Upper lobe of left lung (tissue), 6 donors: ENCODE measurements around the gene VPS39. TPM values are rescaled to one million over a fixed set of nuclear protein-coding genes. Genes with fewer than 3 reads are reported as not detected.

ENCODE experiments used
- ATAC-seq, 2 donors: fragments of 200-7000 bp; cut with Tn5 transposase; one replicate each; pipeline ENCODE4 v1.9.1; 2022; ENCODE audit warnings: mild to moderate bottlenecking in 2 of 2, moderate library complexity in 2 of 2; ENCODE audit not compliant: low FRiP score in 2 of 2
- DNase-seq, 2 donors: peaks; one replicate each; pipeline ENCODE4 v3.0.0-alpha.2; 2019 to 2020
- H3K27ac ChIP-seq, 4 donors: fragments of 200-600 bp; sonication (generic); one replicate each; pipeline ENCODE4 v1.5.1; 2016 to 2019
- H3K27me3 ChIP-seq, 4 donors: fragments of 200-600 bp; sonication (generic); one replicate each; pipeline ENCODE4 v1.5.1; 2017 to 2019
- H3K36me3 ChIP-seq, 4 donors: fragments of 200-600 bp; sonication (generic); one replicate each; pipeline ENCODE4 v1.5.1; 2016 to 2019
- H3K4me1 ChIP-seq, 4 donors: fragments of 200-600 bp; sonication (generic); one replicate each; pipeline ENCODE4 v1.5.1; 2018 to 2019
- H3K4me3 ChIP-seq, 4 donors: fragments of 200-600 bp; sonication (generic); one replicate each; pipeline ENCODE4 v1.5.1; 2017 to 2019; ENCODE audit warnings: mild to moderate bottlenecking in 2 of 4, moderate library complexity in 1 of 4
- H3K9me3 ChIP-seq, 4 donors: fragments of 200-600 bp; sonication (generic); one replicate each; pipeline ENCODE4 v1.5.1; 2018 to 2019
- EP300 ChIP-seq, 4 donors: sonication (generic); formaldehyde crosslinking; IDR thresholded peaks; one replicate each; pipeline ENCODE4 v1.5.1; 2017; ENCODE audit warnings: antibody characterized with exemption in 4 of 4, control low read depth in 2 of 4
- POLR2A ChIP-seq, 4 donors: fragments of 450-650 bp; IDR thresholded peaks; one replicate each; pipeline ENCODE4 v1.5.1; 2016 to 2017; ENCODE audit warnings: antibody characterized with exemption in 4 of 4, mild to moderate bottlenecking in 2 of 4
- POLR2AphosphoS5 ChIP-seq, 2 donors: sonication (generic); formaldehyde crosslinking; IDR thresholded peaks; one replicate each; pipeline ENCODE4 v1.5.1; 2017; ENCODE audit warnings: antibody characterized with exemption in 2 of 2
- WGBS, 2 donors: methylation state at CpG; one replicate each; pipeline ENCODE4 v1.1.5; 2017 to 2018; 5-methylcytosine and 5-hydroxymethylcytosine counted together
- total RNA-seq, 6 donors: library from RNA; depleted of rRNA in 4 of 6; stranded (reverse); fragments of >200 nt in 4 of 6; gene quantifications; one replicate each; pipeline versions ENCODE4 v1.1.0 to v1.2.1, GENCODE V29; 2016 to 2021
- TF ChIP-seq, protein P1 (sequence below), 6 experiments: fragments of 450-650 bp in 4 of 6; fragments of 200-600 bp in 2 of 6; sonication (generic) in 2 of 6; IDR thresholded peaks; one replicate each; pipeline ENCODE4 v1.5.1; 2016 to 2019; ENCODE audit warnings: antibody characterized with exemption in 6 of 6
- donor health status: DM: no; HTN: no; CAD: no; lungs with moderate emphysema.
- donor health status: DM: no; HTN: yes; CAD: no; lungs with severe emphysema.

Gene VPS39
- total RNA-seq, 6 donors from 2014 or later: 56.4 to 325 (median 85.3) TPM

DNA sequence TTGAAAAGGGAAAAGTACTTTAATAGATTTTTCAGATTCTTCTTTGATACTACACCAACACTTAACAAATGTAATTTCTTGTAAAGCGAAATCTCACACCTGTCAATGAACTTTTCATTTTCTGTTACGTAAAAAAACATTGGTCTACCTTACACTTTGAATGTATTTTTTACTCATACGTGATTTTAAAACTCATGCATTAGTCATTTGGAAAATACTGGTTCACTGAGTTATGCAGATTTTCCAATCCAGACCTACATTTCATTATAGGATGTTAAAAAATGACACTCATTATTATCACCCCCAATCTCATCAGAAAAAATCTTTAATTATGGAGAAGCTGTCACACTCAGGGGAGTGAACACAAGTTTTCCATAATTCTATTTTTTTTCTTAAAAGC, 14.7 kb downstream of the VPS39 start:
- Histone ChIP-seq H3K27ac (no peak overlapping the region), H3K9me3 (no peaks in the 10 kb centered on the region), H3K36me3 (peaks cover 9 to 59% (median 29%) of the 10 kb centered on the region in 4 donors), H3K27me3 (no peaks in the 10 kb centered on the region), H3K4me1 (no peaks in the 10 kb centered on the region), H3K4me3 (no peak overlapping the region)
- 91 to 94% methylated on average over 3 of the region's 3 CpGs for WGBS, 2 donors
- DNase-seq (no peak), ATAC-seq (no peak)
- TF ChIP-seq EP300 (IDR thresholded peaks at IDR 0.05) (no peak), POLR2AphosphoS5 (IDR thresholded peaks at IDR 0.05) (no peak), POLR2A (IDR thresholded peaks at IDR 0.05) (no peak)
- TF ChIP-seq, protein P1, sequence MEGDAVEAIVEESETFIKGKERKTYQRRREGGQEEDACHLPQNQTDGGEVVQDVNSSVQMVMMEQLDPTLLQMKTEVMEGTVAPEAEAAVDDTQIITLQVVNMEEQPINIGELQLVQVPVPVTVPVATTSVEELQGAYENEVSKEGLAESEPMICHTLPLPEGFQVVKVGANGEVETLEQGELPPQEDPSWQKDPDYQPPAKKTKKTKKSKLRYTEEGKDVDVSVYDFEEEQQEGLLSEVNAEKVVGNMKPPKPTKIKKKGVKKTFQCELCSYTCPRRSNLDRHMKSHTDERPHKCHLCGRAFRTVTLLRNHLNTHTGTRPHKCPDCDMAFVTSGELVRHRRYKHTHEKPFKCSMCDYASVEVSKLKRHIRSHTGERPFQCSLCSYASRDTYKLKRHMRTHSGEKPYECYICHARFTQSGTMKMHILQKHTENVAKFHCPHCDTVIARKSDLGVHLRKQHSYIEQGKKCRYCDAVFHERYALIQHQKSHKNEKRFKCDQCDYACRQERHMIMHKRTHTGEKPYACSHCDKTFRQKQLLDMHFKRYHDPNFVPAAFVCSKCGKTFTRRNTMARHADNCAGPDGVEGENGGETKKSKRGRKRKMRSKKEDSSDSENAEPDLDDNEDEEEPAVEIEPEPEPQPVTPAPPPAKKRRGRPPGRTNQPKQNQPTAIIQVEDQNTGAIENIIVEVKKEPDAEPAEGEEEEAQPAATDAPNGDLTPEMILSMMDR (IDR thresholded peaks at IDR 0.05): no peak

DNA sequence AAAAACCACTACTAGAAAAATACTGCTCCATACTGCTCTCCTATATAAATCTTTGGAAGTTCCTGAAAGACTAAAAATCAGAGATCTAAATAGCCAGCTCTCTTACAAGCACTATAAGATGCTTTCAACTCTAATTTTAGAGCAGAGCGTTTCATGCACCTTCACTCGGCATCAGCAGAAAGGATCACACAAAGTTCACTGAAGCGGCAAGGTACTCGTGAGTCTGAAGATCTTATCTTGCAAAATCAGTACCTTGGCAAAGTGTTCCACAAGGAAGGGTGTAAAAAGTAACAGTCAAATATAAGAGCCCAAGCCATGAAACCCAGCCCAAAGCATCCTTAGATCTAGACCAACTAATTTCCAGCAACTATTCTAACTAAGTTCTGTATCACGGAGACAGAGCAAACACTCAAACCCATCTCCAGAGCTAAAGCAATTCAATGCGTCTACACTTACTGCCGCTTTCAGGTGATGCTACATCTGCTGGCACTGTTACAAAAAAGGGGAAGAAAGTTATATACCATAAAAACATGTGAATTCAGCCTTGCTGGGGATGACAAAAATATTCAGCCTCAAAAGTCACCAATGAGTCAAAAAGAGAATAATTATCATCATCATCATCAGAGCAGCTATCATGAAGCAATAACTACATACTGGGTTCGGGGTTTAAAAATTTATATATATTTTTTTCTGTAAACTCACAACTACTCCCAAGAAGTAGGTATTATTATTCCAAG, 16.3 kb downstream of the VPS39 start:
- no peaks in the 10 kb centered on the region for H3K27me3 ChIP-seq
- H3K27ac ChIP-seq: no peak overlapping the region
- 78 to 82% methylated on average over 8 of the region's 8 CpGs for WGBS, 2 donors
- no peak for TF ChIP-seq EP300 (IDR thresholded peaks at IDR 0.05)
- TF ChIP-seq POLR2AphosphoS5 (IDR thresholded peaks at IDR 0.05): no peak
- no peak for TF ChIP-seq POLR2A (IDR thresholded peaks at IDR 0.05)
- H3K36me3 ChIP-seq: peaks cover 25 to 62% (median 33%) of the 10 kb centered on the region in 4 donors
- no peaks in the 10 kb centered on the region for H3K9me3 ChIP-seq
- H3K4me1 ChIP-seq: no peaks in the 10 kb centered on the region
- H3K4me3 ChIP-seq: no peak overlapping the region
- ATAC-seq (no peak), DNase-seq (no peak)

DNA sequence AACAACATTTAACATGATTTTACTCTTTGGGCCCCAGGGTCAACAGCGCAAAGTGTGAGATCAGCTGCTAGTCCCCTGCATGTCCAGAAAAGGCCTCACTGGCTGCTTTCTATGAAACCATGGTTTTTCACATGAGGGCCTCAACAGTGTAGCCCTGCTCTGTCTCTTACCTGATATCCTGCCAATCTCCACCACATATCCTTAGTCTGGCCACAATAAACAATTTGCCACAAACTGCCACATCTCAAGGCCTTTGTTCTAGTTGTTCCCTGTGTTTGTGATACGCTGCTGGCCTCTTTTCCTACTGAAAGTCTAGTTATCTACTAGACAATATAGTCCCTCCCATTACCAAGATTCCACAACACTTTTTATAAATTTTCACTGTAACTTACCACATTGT, 17.7 kb downstream of the VPS39 start:
- WGBS, 2 donors: 97 to 100% methylated on average over 2 of the region's 2 CpGs
- Histone ChIP-seq H3K27me3 (no peaks in the 10 kb centered on the region), H3K36me3 (peaks cover 33 to 76% (median 46%) of the 10 kb centered on the region in 4 donors)

DNA sequence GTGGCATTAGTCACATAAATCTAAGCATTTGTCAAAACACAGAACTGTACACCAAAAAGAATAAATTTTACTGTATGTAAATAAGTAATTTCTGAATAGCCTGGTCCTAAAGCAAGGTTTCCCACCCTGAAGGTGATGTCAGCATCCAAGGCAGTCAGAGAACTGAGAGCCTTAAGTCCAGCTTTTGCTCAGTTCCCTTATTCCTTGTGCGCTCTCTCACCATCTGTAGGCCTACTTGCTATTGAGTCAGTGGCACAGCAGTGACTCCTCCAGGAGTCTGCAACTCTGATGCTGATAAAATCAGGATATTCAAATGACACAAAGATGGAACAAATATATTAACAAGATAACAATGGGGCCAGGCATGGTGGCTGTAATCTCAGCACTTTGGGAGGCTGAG, 22.3 kb downstream of the VPS39 start:
- H3K4me3 ChIP-seq: no peak overlapping the region
- H3K36me3 ChIP-seq: peaks cover 40 to 97% (median 67%) of the 10 kb centered on the region in 4 donors
- WGBS, 2 donors: 93 to 100% methylated on average over 1 of the region's 1 CpG
- DNase-seq (no peak), ATAC-seq (no peak)
- no peak overlapping the region for H3K27ac ChIP-seq
- H3K9me3 ChIP-seq: no peaks in the 10 kb centered on the region
- no peaks in the 10 kb centered on the region for H3K27me3 ChIP-seq
- TF ChIP-seq EP300 (IDR thresholded peaks at IDR 0.05): no peak
- TF ChIP-seq POLR2AphosphoS5 (IDR thresholded peaks at IDR 0.05): no peak
- H3K4me1 ChIP-seq: no peaks in the 10 kb centered on the region

More for the DNA sequence above, 17.7 kb downstream of the VPS39 start:
- Histone ChIP-seq H3K4me3 (no peak overlapping the region), H3K27ac (no peak overlapping the region), H3K9me3 (no peaks in the 10 kb centered on the region), H3K4me1 (no peaks in the 10 kb centered on the region)
- no peak for DNase-seq
- no peak for ATAC-seq
- TF ChIP-seq EP300 (IDR thresholded peaks at IDR 0.05) (no peak), POLR2AphosphoS5 (IDR thresholded peaks at IDR 0.05) (no peak), POLR2A (IDR thresholded peaks at IDR 0.05) (no peak)
- TF ChIP-seq, protein P1 (IDR thresholded peaks at IDR 0.05): no peak

DNA sequence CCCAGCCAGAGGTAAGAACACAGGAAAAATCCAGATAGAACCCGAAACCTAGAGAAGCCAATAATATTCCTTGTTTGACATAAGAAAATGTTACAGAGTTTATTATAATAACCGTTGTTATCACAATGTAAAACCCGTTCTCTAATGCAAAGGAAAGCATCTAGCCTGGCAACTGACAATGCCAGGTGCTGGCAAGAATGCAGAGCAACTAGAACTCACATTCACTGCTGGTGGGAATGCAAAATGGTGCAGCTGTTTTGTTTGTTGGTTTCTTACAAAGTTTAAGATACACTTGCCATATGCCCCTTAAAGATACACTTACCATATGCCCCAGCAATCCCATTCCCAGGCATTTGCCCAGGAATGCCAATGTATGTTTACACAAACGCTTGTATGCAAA, 23.4 kb downstream of the VPS39 start:
- DNase-seq (no peak), ATAC-seq (no peak)
- H3K36me3 ChIP-seq: peaks cover 42 to 97% (median 63%) of the 10 kb centered on the region in 4 donors
- no peak for TF ChIP-seq POLR2A (IDR thresholded peaks at IDR 0.05)
- WGBS, 2 donors: 92 to 98% methylated on average over 4 of the region's 4 CpGs
- no peaks in the 10 kb centered on the region for H3K27me3 ChIP-seq
- H3K27ac ChIP-seq: no peak overlapping the region
- no peak overlapping the region for H3K4me3 ChIP-seq
- no peaks in the 10 kb centered on the region for H3K9me3 ChIP-seq
- no peaks in the 10 kb centered on the region for H3K4me1 ChIP-seq

DNA sequence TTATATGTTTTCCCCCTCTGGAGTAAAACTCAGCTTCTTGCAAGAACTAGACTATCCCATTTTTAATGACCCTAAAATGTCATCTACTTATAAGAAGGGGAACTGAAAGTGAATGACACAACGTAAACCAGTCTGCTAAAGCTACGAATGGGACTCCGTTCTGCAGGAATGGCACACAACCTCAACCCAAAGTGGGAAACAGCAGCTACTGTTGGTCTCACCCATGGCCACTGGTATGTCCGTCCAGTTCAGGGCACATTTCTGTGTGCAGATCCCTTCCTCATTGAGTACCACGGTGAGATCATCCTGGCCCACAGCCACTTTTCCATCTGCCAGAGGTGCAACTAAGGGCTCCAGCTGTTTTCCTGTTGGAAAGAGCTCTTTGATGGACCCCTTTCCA, 23.8 kb downstream of the VPS39 start:
- Histone ChIP-seq H3K4me3 (no peak overlapping the region), H3K27me3 (no peaks in the 10 kb centered on the region), H3K4me1 (no peaks in the 10 kb centered on the region), H3K36me3 (peaks cover 42 to 99% (median 65%) of the 10 kb centered on the region in 4 donors), H3K27ac (no peak overlapping the region), H3K9me3 (no peaks in the 10 kb centered on the region)
- DNase-seq (peak in 1 of 2 donors; percentile 44), ATAC-seq (peak in 1 of 2 donors; percentile 85)
- 71 to 81% methylated on average over 5 of the region's 5 CpGs for WGBS, 2 donors
- no peak for TF ChIP-seq EP300 (IDR thresholded peaks at IDR 0.05)
- TF ChIP-seq POLR2A (IDR thresholded peaks at IDR 0.05): no peak
- TF ChIP-seq, protein P1 (IDR thresholded peaks at IDR 0.05): no peak
- TF ChIP-seq POLR2AphosphoS5 (IDR thresholded peaks at IDR 0.05): no peak
